Airway epithelial cell (primary cell): ENCODE data around the gene TSGA10. TPM values are rescaled to one million over a fixed set of nuclear protein-coding genes. Genes with fewer than 3 reads are reported as not detected.

Source experiments
- total RNA-seq: library from RNA; depleted of rRNA; stranded (reverse); fragments of >200 nt; gene quantifications from 2 replicates; pipeline ENCODE4 v1.2.3, GENCODE V29; 2015

Gene TSGA10
- 1.3 and 4.7 TPM in 2 replicates for total RNA-seq

GRCh38 chr2:99154643-99155536 is at the start of gene TSGA10, which contains the start of gene LIPT1:
Gene TSGA10, minus strand, starts transcription at chr2:99154942. Its CDS starts 45,503 bp downstream, at chr2:99109439.
Gene LIPT1, plus strand, starts transcription at chr2:99154967. Its CDS starts 6,991 bp downstream, at chr2:99161958.

DNA sequence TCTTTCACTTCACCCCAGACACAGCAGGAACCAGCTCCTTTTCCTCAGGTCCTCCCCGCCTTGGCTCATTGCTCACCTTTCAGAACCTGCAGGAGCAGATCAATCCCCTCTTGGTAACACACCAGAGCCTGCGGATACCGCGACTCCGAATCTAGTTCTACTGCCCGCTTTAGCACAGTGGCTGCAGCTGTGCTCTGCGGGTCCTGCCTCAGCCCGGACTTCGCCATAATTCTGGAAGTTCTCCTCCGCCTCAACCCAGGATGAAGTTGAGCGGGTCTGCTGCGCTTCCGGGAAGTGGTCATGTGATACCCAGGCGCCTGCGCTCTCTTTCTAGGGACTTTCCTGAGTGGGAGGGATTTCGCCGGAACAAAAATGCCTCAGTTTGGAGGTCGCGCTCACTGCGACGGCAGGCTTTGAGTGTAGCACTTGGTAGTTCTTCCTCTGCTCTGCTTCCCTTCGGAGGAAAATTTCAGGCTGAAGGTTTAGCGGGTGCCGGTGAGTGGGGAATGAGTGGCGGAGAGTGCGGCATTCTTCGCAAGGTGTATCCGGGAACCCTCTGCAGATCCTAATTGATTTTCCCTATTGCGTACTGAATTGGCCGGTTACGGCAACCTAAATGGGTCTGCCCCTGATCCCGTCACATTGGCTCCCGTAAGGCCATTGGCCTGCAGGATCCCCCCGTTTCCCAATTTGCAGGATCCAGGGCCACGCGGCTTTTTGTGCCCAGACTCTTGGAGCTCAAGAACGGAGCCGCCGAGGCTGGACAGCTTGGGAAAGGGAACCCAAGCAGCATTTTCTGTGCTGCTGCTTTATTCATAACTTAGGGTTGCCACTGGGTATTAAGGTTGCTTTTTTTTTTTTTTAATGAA is 26.2 kb upstream of the TSGA10 start, which contains the start of the genes MITD1 and MRPL30:
MITD1 (minus strand) TSS at position 304 of the 869 bp plus-strand sequence; CDS start at position 227, 77 bp downstream.
MRPL30 (plus strand) TSS at position 430 of the 869 bp plus-strand sequence. CDS start 5,020 bp downstream, outside the sequence.

DNA sequence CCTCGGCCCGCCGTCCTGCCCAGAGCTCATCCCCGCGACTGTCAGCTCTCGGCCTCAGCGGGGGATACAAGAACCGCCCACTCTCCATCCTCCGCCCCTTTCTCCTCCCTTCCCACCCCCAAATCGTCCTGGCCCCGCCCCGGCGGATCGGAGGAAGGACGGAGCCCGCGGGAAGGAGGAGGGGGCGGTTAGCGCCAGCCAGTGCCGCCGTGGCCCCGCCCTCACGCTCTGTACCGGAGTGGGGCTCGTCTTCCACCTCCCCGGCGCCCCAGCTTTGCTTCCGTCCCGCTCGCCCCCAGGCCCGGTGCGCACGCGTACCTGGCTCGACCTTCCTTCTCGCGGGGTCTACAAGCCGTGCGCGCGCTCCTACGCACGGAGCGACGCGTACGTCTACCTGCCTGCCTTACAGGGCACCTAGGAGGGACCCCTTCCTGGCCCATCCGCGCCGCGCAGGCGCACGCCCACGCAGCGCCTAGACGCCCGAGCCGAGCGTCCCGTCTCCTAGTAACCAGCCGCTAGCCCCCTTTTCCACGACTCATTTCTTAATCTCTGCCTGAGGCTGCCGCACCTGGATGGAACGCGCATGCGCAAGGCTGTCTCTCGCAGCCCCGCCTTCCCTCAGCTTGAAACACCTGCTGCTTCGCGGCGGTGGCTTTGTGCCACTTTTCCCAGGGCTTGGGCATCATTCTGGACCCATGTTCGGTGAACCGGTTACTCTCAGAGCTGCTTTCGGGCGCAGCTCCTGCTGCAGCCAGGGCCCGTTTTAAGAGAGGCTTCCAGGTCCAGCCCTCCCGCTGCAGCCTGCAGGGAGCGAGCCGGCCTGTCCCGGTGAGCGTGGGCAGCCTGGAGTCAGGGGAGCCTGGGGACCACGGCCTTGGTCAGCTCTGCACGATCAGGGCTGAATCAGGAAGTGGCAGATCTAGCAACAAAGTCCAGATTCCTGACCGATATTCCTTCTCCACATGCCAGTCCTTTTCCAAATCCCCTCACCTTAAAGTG is 13.3 kb downstream of the TSGA10 start, which contains the start of gene C2orf15:
C2orf15 (plus strand) TSS at position 598 of the 999 bp plus-strand sequence. CDS start 8,852 bp downstream, outside the sequence.

Other genes with a start within 250 kb of the TSGA10 start
- gene CRACDL, start 218.7 kb downstream of the TSGA10 start, total RNA-seq, result 2.6 and 3.6 TPM in 2 replicates
- gene C2orf15, start 13.2 kb downstream of the TSGA10 start, total RNA-seq, result 1.5 and 1.6 TPM in 2 replicates
- gene LIPT1, start within 50 bp of the TSGA10 start, total RNA-seq, result 2.0 and 4.1 TPM in 2 replicates
- 27.4 and 28.1 TPM in 2 replicates for gene MITD1, start 26.1 kb upstream of the TSGA10 start, total RNA-seq
- gene MRPL30, start 26.2 kb upstream of the TSGA10 start, total RNA-seq, result 33.0 and 49.4 TPM in 2 replicates
- gene LYG2, start 100.7 kb upstream of the TSGA10 start, total RNA-seq, result not detected in 2 replicates
- gene LYG1, start 146.3 kb upstream of the TSGA10 start, total RNA-seq, result not detected in 2 replicates
- gene TXNDC9, start 181.4 kb upstream of the TSGA10 start, total RNA-seq, result 39.0 and 53.2 TPM in 2 replicates
- gene EIF5B, start 182.4 kb upstream of the TSGA10 start, total RNA-seq, result 26.0 and 32.0 TPM in 2 replicates